8988T (cell line): ENCODE measurements around the gene SPART.
"Not testable (repeated sequence)": the region's sequence is repeated elsewhere in the genome, so short reads cannot be mapped to it uniquely, and the experiment has no call there.

ENCODE experiments used
- DNase-seq: peaks from one replicate; pipeline ENCODE4 v3.0.0; 2011

The SPART gene

DNA sequence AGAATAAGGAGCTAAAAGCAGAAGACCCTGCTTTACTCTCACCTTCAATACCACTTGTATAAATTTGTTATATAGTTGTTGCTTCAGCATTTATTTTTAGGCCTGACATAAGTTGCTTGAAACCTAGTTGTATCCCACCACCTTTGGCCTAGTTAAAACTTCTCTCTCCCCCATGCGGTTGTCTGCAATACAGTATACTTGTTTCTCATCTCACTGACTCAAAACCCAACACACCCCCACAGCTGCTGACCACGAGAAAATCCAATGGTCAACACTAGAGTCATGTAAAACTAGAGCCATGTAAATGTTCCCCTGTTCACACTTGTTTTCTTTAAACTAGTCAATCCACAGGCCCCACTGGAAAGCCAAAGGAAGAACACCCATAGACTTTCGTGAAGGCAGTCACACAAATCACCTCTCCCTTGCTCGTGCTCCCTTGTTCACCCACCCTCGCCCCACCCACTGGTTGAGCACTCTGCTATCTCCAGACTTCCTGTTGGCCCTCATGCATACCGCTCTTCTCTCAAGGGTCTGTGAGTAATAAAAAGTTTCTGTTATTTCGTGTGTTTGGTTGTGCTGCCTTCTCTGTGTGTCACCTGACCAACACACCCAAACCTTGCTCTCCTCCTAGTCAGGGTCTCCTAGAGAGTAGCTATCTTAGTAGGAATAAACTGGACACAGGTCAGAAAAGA, 35.6 kb downstream of the SPART start:
- no peak for DNase-seq

DNA sequence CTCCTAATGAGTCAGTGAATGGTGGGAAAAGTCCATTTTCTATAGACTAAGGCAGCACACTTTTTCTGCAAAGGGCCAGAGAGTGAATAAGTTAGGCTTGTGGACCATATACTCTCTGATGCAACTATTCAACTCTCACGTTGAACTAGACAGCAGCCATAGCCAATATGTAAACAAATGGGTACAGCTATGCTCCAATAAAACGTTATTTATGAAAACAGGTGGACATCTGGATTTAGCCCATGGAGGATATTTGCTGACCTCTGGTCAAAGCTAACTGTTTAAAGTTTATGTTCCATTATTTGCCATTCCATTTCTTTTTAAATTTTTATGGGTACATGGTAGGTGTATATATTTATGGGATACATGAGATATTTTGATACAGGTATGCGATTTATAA, 43.9 kb downstream of the SPART start:
- DNase-seq = no peak

DNA sequence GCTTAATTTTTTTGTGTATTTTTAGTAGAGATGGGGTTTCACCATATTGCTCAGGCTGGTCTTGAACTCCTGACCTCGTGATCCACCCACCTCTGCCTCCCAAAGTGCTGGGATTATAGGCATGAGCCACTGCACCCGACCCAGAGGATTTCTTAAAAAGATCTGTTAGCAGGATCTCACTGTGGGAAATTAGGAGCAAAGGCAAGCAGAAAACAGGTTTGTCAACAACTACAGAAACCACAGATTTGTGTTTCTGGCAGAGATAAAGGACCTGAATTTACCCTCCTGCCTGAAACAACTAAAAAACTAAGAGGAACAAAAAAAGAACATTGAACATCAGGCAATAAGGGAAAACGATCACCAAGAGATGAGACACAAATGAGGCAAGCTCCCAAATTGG, 46.7 kb downstream of the SPART start:
- not testable (repeated sequence) for DNase-seq

DNA sequence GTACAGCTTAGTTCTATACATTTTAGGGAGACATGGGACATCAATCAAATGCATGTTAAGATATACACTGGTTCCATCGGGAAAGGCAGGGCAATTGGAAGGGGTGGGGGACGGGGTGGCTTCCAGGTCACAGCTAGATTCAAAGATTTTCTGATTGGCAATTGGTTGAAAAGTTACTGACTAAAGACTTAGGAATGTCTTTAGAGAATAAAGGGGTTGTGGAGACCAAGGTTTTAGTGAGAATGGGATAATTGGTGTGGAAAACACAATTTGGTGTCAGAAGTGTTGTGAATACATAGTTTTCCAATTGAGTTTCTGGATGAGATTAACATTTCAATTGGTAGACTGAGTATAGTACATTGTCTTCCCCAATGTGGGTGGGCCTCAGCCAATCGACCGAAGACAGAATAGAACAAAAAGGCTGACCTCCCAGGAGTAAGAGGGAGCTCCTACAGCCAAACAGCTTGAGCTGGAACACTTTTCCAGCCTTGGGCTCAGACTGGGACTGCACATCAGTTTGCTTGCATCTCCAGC, 47.6 kb downstream of the SPART start:
- DNase-seq = no peak

DNA sequence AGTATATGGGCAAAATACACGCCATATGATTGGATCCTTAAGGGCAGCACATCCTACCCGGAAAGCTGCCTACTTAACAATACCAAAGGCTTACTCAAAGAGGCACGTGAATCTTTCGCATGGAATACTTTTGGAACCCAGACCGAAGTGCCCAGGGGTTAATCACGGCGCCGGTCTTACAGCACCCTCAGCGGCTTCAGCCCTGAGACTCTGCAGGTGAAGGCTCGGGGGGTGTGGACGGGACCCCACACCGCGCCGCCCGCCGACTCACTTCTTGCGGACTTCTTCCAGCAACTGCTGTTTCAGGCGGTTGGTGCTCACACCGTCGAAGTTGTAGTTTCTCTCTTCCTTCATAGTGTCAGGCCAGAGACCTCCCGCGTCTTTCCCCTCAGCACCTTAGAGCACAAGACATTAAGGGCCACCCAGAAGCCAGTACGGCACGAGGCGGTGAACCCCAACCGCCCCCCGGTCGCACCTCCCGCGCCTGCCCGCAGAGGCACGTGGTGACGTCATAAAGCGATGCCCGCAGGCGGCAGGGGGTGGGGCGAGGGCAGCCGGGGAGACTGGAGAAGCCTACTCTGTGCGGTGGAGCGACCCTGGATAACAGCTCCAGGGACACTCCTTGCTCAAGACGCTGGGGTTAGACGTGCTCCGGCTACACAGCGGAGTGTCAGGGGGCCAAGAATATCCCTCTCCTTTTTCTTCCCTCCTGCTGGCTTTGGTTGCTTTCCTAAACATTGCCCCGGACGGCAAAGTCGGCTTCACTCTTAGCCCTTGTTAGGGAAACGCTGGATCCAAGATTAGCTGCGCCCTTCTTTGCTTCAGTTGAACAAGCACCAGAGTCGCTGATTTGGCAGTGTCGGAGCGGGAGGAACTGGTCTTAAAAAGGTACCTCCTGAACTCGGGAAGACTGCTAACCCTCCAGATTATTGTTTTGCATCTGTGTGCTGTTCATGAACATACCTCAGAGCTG, 48.5 kb downstream of the SPART start, which contains the start of gene CCDC169:
Gene CCDC169 (minus strand): TSS at position 449 of the 973 bp plus-strand sequence. CDS start 95 bp downstream, at position 354.
- DNase-seq = peak; percentile 26

DNA sequence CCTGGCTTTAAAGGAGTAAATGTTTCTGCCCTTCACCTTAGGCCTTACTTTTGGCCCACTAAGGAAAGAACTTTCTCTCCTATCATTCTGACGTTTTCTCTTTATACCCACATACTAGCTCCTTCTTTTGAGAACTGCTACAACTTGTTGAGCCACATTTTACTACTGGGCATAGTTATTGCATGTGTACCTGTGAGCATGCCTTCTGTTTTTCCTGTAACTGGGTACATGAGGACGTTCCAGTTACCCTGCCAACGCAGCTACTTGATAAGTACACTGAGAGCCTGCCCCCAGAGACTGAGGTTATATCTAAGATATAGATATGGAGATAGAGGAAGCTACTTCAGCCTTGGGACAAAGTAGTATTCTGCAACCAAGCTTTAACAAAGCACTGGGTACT, 52.1 kb downstream of the SPART start:
- no peak for DNase-seq

GRCh38 chr13:36293497-36293896, 52.7 kb downstream of the SPART start:
- DNase-seq = no peak

GRCh38 chr13:36288794-36289391, 57.3 kb downstream of the SPART start:
- DNase-seq = no peak

DNA sequence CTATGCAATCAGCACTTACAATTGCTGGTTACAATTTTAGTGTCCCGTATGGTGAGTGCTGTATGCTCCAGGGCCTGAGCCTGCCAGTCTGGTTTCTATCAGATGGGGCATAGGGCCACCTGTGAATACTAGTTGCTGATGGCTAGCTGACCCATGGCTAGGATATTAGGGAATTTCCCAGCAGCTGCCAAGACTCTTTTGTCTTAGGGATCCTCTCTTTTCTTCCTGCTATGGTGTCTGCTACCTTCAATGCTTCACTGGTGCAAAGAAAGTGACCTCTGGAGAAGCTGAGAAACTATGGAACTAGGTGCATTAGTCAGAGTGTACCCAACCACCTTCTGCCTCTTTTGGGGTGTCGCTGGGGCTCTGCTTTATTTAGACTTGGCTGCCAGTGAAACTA, 60.2 kb downstream of the SPART start:
- no peak for DNase-seq

GRCh38 chr13:36282821-36283432, 63.3 kb downstream of the SPART start:
- DNase-seq = no peak

GRCh38 chr13:36275190-36276002, 70.8 kb downstream of the SPART start:
- no peak for DNase-seq

GRCh38 chr13:36273431-36273830, 72.8 kb downstream of the SPART start:
- no peak for DNase-seq

DNA sequence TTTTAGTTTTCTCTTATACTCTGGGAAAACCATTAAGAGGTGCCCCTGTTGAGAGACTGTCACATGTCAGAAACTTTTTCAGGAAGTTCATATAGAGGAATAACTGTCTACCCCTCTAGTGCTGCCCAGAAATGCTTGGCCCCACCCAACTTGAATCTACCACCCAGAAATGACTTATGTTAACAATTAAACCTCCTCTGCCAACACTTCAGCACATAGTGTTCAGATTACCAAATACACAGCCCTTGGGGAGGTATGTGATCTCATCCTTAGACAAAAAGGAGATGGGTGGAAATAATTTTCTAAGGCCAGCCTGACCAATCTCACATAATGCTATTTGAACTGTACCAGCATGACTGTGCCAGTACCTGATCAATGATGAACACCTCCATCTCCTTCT, 84.2 kb downstream of the SPART start:
- no peak for DNase-seq

DNA sequence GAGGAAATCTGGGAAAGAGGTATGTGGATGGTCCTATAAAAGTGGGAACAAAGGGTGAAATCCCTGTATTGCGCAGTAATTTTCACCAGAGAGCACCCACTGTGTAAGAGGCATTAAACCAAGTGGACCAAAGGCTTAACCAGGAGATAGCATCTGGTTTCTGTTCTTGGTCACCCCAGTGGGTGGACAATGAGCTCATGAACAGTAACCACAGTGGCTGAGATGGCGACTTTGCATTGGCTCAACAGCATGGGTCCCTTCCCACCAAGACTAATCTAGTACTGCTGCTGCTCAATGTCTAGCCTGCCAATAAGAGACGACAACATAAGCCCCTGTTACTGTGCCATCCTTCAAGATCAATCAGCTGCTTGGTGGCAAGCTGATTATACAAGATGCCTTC, 85.2 kb downstream of the SPART start:
- DNase-seq = no peak

- no peak for DNase-seq
Observed at GRCh38 chr13:36259361-36260137, 86.6 kb downstream of the SPART start.

- no peak for DNase-seq
Observed at GRCh38 chr13:36258831-36259230, 87.4 kb downstream of the SPART start.
